ENCODE results near the gene AQP2.

The AQP2 gene

GRCh38 chr12:50005175-50005574 lies 54.6 kb downstream of the AQP2 start:
- TF ChIP-seq, protein P1, sequence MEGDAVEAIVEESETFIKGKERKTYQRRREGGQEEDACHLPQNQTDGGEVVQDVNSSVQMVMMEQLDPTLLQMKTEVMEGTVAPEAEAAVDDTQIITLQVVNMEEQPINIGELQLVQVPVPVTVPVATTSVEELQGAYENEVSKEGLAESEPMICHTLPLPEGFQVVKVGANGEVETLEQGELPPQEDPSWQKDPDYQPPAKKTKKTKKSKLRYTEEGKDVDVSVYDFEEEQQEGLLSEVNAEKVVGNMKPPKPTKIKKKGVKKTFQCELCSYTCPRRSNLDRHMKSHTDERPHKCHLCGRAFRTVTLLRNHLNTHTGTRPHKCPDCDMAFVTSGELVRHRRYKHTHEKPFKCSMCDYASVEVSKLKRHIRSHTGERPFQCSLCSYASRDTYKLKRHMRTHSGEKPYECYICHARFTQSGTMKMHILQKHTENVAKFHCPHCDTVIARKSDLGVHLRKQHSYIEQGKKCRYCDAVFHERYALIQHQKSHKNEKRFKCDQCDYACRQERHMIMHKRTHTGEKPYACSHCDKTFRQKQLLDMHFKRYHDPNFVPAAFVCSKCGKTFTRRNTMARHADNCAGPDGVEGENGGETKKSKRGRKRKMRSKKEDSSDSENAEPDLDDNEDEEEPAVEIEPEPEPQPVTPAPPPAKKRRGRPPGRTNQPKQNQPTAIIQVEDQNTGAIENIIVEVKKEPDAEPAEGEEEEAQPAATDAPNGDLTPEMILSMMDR (IDR thresholded peaks at IDR 0.05; ENCODE audit: insufficient read depth, low read length, poor library complexity, severe bottlenecking): no peak
- H3K27me3 ChIP-seq (replicated peaks; ENCODE audit: control insufficient read depth, insufficient read depth, low read length): no peaks in the 10 kb centered on the region
- H3K36me3 ChIP-seq (ENCODE audit: control insufficient read depth, insufficient read depth, low read length): peaks cover 4% of the 10 kb centered on the region
- DNase-seq (ENCODE audit: extremely low read depth, insufficient read length): no peak
- H3K4me3 ChIP-seq (replicated peaks; ENCODE audit: low read depth, low read length): no peak overlapping the region

DNA sequence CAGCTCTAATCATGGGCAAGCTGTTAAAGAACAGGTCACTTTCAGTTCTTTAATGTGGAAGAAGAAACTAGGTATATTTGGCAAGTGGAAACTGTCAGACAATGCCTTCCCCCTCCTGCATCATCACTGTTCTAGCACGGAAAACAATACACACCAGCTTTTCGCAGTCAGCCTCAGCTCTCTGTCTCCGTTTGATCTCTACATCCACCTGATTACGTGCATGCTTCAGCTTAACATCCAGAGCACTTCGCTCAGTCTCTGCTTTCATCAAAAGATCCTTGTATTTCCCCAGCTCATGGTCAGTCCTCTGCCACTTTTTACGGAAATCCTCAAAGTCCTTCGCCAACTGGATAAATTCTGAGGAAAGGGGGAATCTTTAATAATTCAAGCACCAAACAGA lies 55.7 kb downstream of the AQP2 start:
- no peak for DNase-seq (ENCODE audit: extremely low read depth, insufficient read length)
- TF ChIP-seq, protein P1 (IDR thresholded peaks at IDR 0.05; ENCODE audit: insufficient read depth, low read length, poor library complexity, severe bottlenecking): no peak
- no peaks in the 10 kb centered on the region for H3K27me3 ChIP-seq (replicated peaks; ENCODE audit: control insufficient read depth, insufficient read depth, low read length)
- H3K36me3 ChIP-seq (ENCODE audit: control insufficient read depth, insufficient read depth, low read length): peaks cover 4% of the 10 kb centered on the region
- H3K4me3 ChIP-seq (replicated peaks; ENCODE audit: low read depth, low read length): no peak overlapping the region

DNA sequence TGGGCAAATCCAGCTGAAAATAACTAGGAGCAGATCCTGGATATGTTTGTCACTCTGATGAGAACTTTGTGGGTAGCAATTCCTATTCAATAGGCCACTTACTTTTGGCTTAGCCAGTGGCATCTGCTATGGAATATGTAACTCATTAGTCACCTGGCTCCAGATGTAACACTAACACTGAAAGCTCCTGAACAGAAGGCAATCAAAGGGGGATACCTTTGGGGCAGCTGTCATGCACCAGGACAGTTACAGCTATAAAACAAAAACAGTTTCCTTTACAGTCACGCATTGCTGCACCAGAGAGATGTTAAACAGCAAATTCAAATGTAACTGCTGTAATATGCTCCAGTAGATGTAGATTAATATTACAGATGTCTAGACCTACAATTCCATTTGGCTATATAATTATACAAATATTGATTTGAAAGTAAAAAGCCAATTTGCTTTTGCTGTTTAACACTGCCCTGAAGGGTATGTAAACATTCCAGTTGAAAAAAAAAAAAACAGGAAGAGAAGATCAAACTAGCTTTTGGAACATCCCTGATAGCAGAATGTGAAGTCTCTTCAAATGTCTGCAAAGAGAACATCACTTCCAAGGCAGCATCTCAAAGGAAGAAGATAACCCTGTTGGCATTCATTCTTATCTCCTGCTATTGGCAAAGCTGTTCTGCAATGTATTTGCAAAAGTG lies 56.4 kb downstream of the AQP2 start:
- Histone ChIP-seq H3K36me3 (ENCODE audit: control insufficient read depth, insufficient read depth, low read length) (peaks cover 4% of the 10 kb centered on the region), H3K4me3 (replicated peaks; ENCODE audit: low read depth, low read length) (no peak overlapping the region), H3K27me3 (replicated peaks; ENCODE audit: control insufficient read depth, insufficient read depth, low read length) (no peaks in the 10 kb centered on the region)
- DNase-seq (ENCODE audit: extremely low read depth, insufficient read length): no peak
- TF ChIP-seq, protein P1 (IDR thresholded peaks at IDR 0.05; ENCODE audit: insufficient read depth, low read length, poor library complexity, severe bottlenecking): no peak

All from GM06990 (cell line).